Sigmoid colon (tissue), 7 donors: ENCODE measurements around the gene CLIP4. TPM values are rescaled to one million over a fixed set of nuclear protein-coding genes. Genes with fewer than 3 reads are reported as not detected.

Experiments
- DNase-seq: peaks from one replicate; pipeline ENCODE4 v3.0.0-alpha.2; 2019
- H3K27ac ChIP-seq, 4 donors: fragments of 200-600 bp; sonication (generic); one replicate each; pipeline ENCODE4 v1.5.1; 2016 to 2019; ENCODE audit warnings: mild to moderate bottlenecking in 1 of 4
- H3K27me3 ChIP-seq, 3 donors: fragments of 200-600 bp; sonication (generic); one replicate each; pipeline ENCODE4 v1.5.1; 2019; ENCODE audit warnings: mild to moderate bottlenecking in 1 of 3
- H3K36me3 ChIP-seq, 4 donors: fragments of 200-600 bp; sonication (generic); one replicate each; pipeline ENCODE4 v1.5.1; 2016 to 2019
- H3K4me1 ChIP-seq, 4 donors: fragments of 200-600 bp; sonication (generic); one replicate each; pipeline ENCODE4 v1.5.1; 2017 to 2019
- H3K4me3 ChIP-seq, 4 donors: fragments of 200-600 bp; sonication (generic); one replicate each; pipeline ENCODE4 v1.5.1; 2017 to 2019; ENCODE audit warnings: mild to moderate bottlenecking in 2 of 4, moderate library complexity in 1 of 4
- H3K9me3 ChIP-seq, 4 donors: fragments of 200-600 bp in 3 of 4; sonication (generic) in 3 of 4; one replicate each; pipeline versions ENCODE4 v1.5.1 to v1.6.1; 2013 to 2019
- CTCF ChIP-seq, 4 experiments: fragments of 450-650 bp in 3 of 4; fragments of 200-600 bp in 1 of 4; IDR thresholded peaks; one replicate each; pipeline ENCODE4 v1.5.1; 2016 to 2019; ENCODE audit warnings: antibody characterized with exemption in 4 of 4, mild to moderate bottlenecking in 3 of 4, moderate library complexity in 2 of 4
- EP300 ChIP-seq, 4 donors: sonication (generic); formaldehyde crosslinking; IDR thresholded peaks; one replicate each; pipeline ENCODE4 v1.6.1; 2017; ENCODE audit warnings: antibody characterized with exemption in 4 of 4
- POLR2A ChIP-seq, 2 donors: fragments of 450-650 bp; IDR thresholded peaks; one replicate each; pipeline ENCODE4 v1.6.1; 2016; ENCODE audit warnings: antibody characterized with exemption in 2 of 2, mild to moderate bottlenecking in 2 of 2, moderate library complexity in 2 of 2
- POLR2AphosphoS5 ChIP-seq, 4 donors: sonication (generic); formaldehyde crosslinking; IDR thresholded peaks; one replicate each; pipeline ENCODE4 v1.6.1; 2017; ENCODE audit warnings: antibody characterized with exemption in 4 of 4
- WGBS, 2 donors: extraction: QIAGEN DNeasy Blood & Tissue Kit; methylation state at CpG; one replicate each; pipeline ENCODE4 v1.1.7; 2013; 5-methylcytosine and 5-hydroxymethylcytosine counted together
- intact Hi-C: fragments of 100-400 bp; cut with DNase I; formaldehyde crosslinking; loops from one replicate; pipeline ENCODE4 v1.15.1; 2023
- polyA plus RNA-seq, 3 donors: library from polyadenylated mRNA; stranded (reverse); fragments of 200-250 nt; gene quantifications; one replicate each; pipeline ENCODE4 v1.2.3, GENCODE V29; 2013
- total RNA-seq, 4 donors: library from RNA; depleted of rRNA; stranded (reverse); fragments of >200 nt; gene quantifications; one replicate each; pipeline ENCODE4 v1.1.0, GENCODE V29; 2016
- donor health status: healthy with polysubstance abuse.
- donor health status: Bipolar disorder and iron deficiency.
- donor health status: healthy.

The CLIP4 gene
- total and polyA plus RNA-seq, 7 donors, result 1.8 to 94.6 (median 68.5) TPM

GRCh38 chr2:29213888-29214291 lies 98.7 kb downstream of the CLIP4 start:
- intact Hi-C loops, result no loop called here
- Histone ChIP-seq H3K36me3 (no peaks in the 10 kb centered on the region), H3K4me1 (no peaks in the 10 kb centered on the region), H3K27ac (no peak overlapping the region), H3K27me3 (no peaks in the 10 kb centered on the region), H3K4me3 (no peak overlapping the region), H3K9me3 (no peaks in the 10 kb centered on the region)
- TF ChIP-seq CTCF (IDR thresholded peaks at IDR 0.05) (no peak), POLR2AphosphoS5 (IDR thresholded peaks at IDR 0.05) (no peak)
- 44 to 51% methylated on average over 9 of the region's 9 CpGs for WGBS, 2 donors
- DNase-seq, result peak; percentile 20

GRCh38 chr2:29215073-29215472 lies 99.9 kb downstream of the CLIP4 start:
- intact Hi-C loops, result no loop called here
- H3K9me3 ChIP-seq, result no peaks in the 10 kb centered on the region
- no peak overlapping the region for H3K4me3 ChIP-seq
- WGBS, 2 donors, result 78 to 92% methylated on average over 5 of the region's 5 CpGs
- H3K27me3 ChIP-seq, result peaks cover 0 to 4% (median 0%) of the 10 kb centered on the region in 3 donors
- no peak for DNase-seq
- no peaks in the 10 kb centered on the region for H3K36me3 ChIP-seq
- no peak overlapping the region for H3K27ac ChIP-seq
- no peaks in the 10 kb centered on the region for H3K4me1 ChIP-seq
- TF ChIP-seq CTCF (IDR thresholded peaks at IDR 0.05), result no peak
- no peak for TF ChIP-seq EP300 (IDR thresholded peaks at IDR 0.05)
- TF ChIP-seq POLR2AphosphoS5 (IDR thresholded peaks at IDR 0.05), result no peak
- no peak for TF ChIP-seq POLR2A (IDR thresholded peaks at IDR 0.05)

GRCh38 chr2:29215739-29216608 lies 100.8 kb downstream of the CLIP4 start:
- Histone ChIP-seq H3K4me3 (no peak overlapping the region), H3K27ac (no peak overlapping the region), H3K36me3 (no peaks in the 10 kb centered on the region), H3K27me3 (peaks cover 0 to 4% (median 0%) of the 10 kb centered on the region in 3 donors), H3K9me3 (no peaks in the 10 kb centered on the region), H3K4me1 (no peaks in the 10 kb centered on the region)
- WGBS, 2 donors, result 80 to 82% methylated on average over 20 of the region's 20 CpGs
- TF ChIP-seq EP300 (IDR thresholded peaks at IDR 0.05) (no peak), POLR2AphosphoS5 (IDR thresholded peaks at IDR 0.05) (no peak), POLR2A (IDR thresholded peaks at IDR 0.05) (no peak), CTCF (IDR thresholded peaks at IDR 0.05) (no peak)
- DNase-seq, result peak; percentile 50
- intact Hi-C loops, result no loop called here

- H3K4me1 ChIP-seq, result no peaks in the 10 kb centered on the region
- no peak overlapping the region for H3K4me3 ChIP-seq
- DNase-seq, result no peak
- H3K9me3 ChIP-seq, result no peaks in the 10 kb centered on the region
- H3K36me3 ChIP-seq, result no peaks in the 10 kb centered on the region
- TF ChIP-seq EP300 (IDR thresholded peaks at IDR 0.05), result no peak
- TF ChIP-seq POLR2A (IDR thresholded peaks at IDR 0.05), result no peak
- TF ChIP-seq CTCF (IDR thresholded peaks at IDR 0.05), result no peak
- no peak for TF ChIP-seq POLR2AphosphoS5 (IDR thresholded peaks at IDR 0.05)
- 93 to 94% methylated on average over 5 of the region's 5 CpGs for WGBS, 2 donors
- H3K27ac ChIP-seq, result no peak overlapping the region
- intact Hi-C loops, result no loop called here
- peaks cover 0 to 4% (median 0%) of the 10 kb centered on the region in 3 donors for H3K27me3 ChIP-seq
Measured at GRCh38 chr2:29216609-29216909, 101.3 kb downstream of the CLIP4 start.

GRCh38 chr2:29218071-29218470 lies 102.9 kb downstream of the CLIP4 start:
- no peaks in the 10 kb centered on the region for H3K36me3 ChIP-seq
- H3K4me1 ChIP-seq, result no peaks in the 10 kb centered on the region
- WGBS, 2 donors, result 53 to 80% methylated on average over 6 of the region's 6 CpGs
- peaks cover 0 to 4% (median 0%) of the 10 kb centered on the region in 3 donors for H3K27me3 ChIP-seq
- H3K9me3 ChIP-seq, result no peaks in the 10 kb centered on the region
- H3K4me3 ChIP-seq, result no peak overlapping the region
- TF ChIP-seq CTCF (IDR thresholded peaks at IDR 0.05) (no peak), POLR2AphosphoS5 (IDR thresholded peaks at IDR 0.05) (no peak), POLR2A (IDR thresholded peaks at IDR 0.05) (no peak), EP300 (IDR thresholded peaks at IDR 0.05) (no peak)
- peak; percentile 52 for DNase-seq
- intact Hi-C loops, result no loop called here
- no peak overlapping the region for H3K27ac ChIP-seq
